HuH-7.5 (cell line): ENCODE data around the gene ARPP19.
"Not testable (repeated sequence)": the region's sequence is repeated elsewhere in the genome, so short reads cannot be mapped to it uniquely, and the experiment has no call there.

Source experiments
- DNase-seq: peaks from one replicate; pipeline ENCODE4 v3.0.0; 2011; ENCODE audit warnings: low spot score

The ARPP19 gene

GRCh38 chr15:52568601-52569585 is at the start of gene ARPP19:
ARPP19 (minus strand) TSS chr15:52569030; CDS start chr15:52568892, 138 bp downstream.
- peak; percentile 85 for DNase-seq

- no peak for DNase-seq
Observed at GRCh38 chr15:52617026-52617425, 48.2 kb upstream of the ARPP19 start.

GRCh38 chr15:52615302-52615701 is 46.5 kb upstream of the ARPP19 start:
- DNase-seq = no peak

- DNase-seq = no peak
Observed at GRCh38 chr15:52609593-52609992, 40.8 kb upstream of the ARPP19 start.

GRCh38 chr15:52584414-52584813 is 15.6 kb upstream of the ARPP19 start:
- no peak for DNase-seq

GRCh38 chr15:52579852-52580251 is 11.0 kb upstream of the ARPP19 start:
- no peak for DNase-seq

- no peak for DNase-seq
Observed at GRCh38 chr15:52576692-52577091, 7.9 kb upstream of the ARPP19 start.

GRCh38 chr15:52575573-52575972 is 6.7 kb upstream of the ARPP19 start:
- DNase-seq = not testable (repeated sequence)

GRCh38 chr15:52575072-52575471 is 6.2 kb upstream of the ARPP19 start:
- DNase-seq = no peak

- DNase-seq = not testable (repeated sequence)
Observed at GRCh38 chr15:52574623-52575022, 5.8 kb upstream of the ARPP19 start.

- peak; percentile 28 for DNase-seq
Observed at GRCh38 chr15:52567871-52568600, 794 bp downstream of the ARPP19 start.

GRCh38 chr15:52566889-52567288 is 1.9 kb downstream of the ARPP19 start:
- DNase-seq = no peak

GRCh38 chr15:52565417-52566358 is 3.1 kb downstream of the ARPP19 start:
- DNase-seq = not testable (repeated sequence)

GRCh38 chr15:52563501-52564060 is 5.2 kb downstream of the ARPP19 start:
- no peak for DNase-seq

- no peak for DNase-seq
Observed at GRCh38 chr15:52559575-52559974, 9.3 kb downstream of the ARPP19 start.

- no peak for DNase-seq
Observed at GRCh38 chr15:52559022-52559421, 9.8 kb downstream of the ARPP19 start.

- DNase-seq = no peak
Observed at GRCh38 chr15:52558196-52558595, 10.6 kb downstream of the ARPP19 start.

- DNase-seq = no peak
Observed at GRCh38 chr15:52557274-52557641, 11.6 kb downstream of the ARPP19 start.

- DNase-seq = no peak
Observed at GRCh38 chr15:52556524-52557273, 12.1 kb downstream of the ARPP19 start.

GRCh38 chr15:52552303-52552702 is 16.5 kb downstream of the ARPP19 start:
- no peak for DNase-seq

- DNase-seq = no peak
Observed at GRCh38 chr15:52551762-52552161, 17.1 kb downstream of the ARPP19 start.
